Measurements from ENCODE around the gene NT5DC4.

Gene NT5DC4

DNA sequence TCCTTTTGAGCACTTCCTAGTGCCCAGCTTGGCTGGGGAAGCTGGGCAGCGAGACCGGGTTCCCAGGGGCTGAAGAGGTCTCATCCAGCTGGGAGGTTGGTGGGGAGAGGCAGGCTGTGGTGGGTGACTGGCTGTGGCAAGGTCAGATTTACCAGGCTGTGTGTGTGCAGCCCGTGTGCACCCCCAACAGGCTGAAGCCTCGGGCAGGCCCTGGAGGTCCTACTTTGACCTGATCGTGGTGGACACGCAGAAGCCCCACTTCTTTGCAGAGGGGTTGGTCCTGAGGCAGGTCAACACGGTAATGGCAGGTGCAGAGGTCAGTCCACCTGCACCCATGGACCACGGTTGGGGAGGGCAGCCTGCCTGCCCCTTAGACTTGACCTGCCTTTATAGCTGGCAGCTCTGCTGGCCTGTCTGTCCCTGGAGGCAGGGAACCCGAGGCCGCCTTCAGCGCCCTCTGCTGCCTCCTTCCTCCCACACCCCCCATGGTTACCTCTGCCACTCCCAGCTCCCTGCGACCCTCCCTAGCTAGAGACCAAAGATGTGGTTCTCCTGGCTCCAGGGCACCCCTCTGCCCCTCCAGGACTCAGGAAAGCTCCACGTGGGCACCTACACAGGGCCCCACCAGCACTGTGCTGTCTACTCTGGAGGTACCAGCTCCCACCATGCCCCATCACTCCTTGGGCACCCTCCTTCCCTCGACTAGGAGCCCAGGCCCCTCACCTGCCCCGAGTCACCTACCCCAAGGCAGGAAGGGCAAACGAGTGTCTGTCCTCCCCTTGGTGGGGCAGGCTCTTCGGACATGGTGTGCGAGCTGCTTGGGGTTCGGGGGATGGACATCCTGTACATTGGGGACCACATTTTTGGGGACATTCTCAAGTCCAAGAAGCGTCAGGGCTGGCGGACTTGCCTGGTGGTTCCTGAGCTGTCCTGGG lies 4.0 kb downstream of the NT5DC4 start:
- H3K27me3 Mint-ChIP-seq: peaks cover 12% of the 10 kb centered on the region
- DNase-seq (no peak), ATAC-seq (peak; percentile 21)

GRCh38 chr2:112725545-112726457 lies 5.0 kb downstream of the NT5DC4 start:
- Mint-ChIP-seq H3K36me3 (ENCODE audit: low read depth) (no peaks in the 10 kb centered on the region), H3K27me3 (peaks cover 10% of the 10 kb centered on the region), H3K4me3 (no peak overlapping the region), H3K9me3 (no peaks in the 10 kb centered on the region), H3K27ac (no peak overlapping the region), H3K4me1 (peaks cover 6% of the 10 kb centered on the region)
- DNase-seq (no peak), ATAC-seq (no peak)

More for the DNA sequence above, 4.0 kb downstream of the NT5DC4 start:
- Mint-ChIP-seq H3K4me3 (no peak overlapping the region), H3K27ac (no peak overlapping the region), H3K4me1 (peaks cover 6% of the 10 kb centered on the region), H3K9me3 (no peaks in the 10 kb centered on the region), H3K36me3 (ENCODE audit: low read depth) (no peaks in the 10 kb centered on the region)

GRCh38 chr2:112726487-112727190 lies 5.8 kb downstream of the NT5DC4 start:
- Mint-ChIP-seq H3K27ac (no peak overlapping the region), H3K27me3 (peaks cover 10% of the 10 kb centered on the region), H3K4me3 (no peak overlapping the region), H3K9me3 (no peaks in the 10 kb centered on the region), H3K4me1 (peaks cover 6% of the 10 kb centered on the region), H3K36me3 (ENCODE audit: low read depth) (no peaks in the 10 kb centered on the region)
- peak; percentile 88 for DNase-seq
- ATAC-seq: peak; percentile 93

DNA sequence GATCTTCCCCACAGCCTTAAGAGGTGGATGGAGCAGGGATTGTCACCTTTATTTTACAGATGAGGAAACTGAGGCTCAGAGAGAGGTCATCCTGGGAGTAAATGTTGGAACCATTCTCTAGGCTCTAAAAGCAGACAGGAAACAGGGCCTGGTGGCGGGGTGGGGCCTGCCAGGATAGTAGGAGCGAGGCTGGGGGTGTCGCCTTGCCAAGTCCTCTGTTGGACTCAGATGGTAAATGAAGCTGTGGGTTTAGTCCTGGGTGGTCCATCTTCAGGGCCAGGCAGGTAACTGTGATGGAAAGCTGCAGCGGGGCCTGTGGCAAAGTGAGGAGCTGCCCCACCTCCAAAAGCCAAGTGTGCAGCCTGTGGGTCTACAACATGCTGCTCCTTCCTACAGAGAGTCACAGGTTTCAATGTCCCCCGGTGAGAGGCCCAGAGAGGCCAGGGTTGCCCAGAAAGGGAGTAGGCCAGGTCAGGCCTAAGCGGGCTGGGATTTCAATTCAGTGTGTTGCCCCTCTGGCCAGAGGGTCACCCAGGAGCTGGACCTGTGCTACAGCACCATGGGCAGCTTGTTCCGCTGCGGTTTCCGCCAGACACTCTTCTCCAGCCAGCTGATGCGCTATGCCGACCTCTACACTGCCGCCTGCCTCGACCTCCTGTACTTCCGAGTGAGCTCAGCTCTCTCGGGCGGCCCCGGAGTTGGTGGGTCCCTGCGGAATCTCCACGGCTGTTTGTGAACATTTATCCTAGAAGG lies 6.6 kb downstream of the NT5DC4 start:
- Mint-ChIP-seq H3K4me1 (peaks cover 6% of the 10 kb centered on the region), H3K27me3 (peaks cover 10% of the 10 kb centered on the region), H3K36me3 (ENCODE audit: low read depth) (no peaks in the 10 kb centered on the region), H3K4me3 (no peak overlapping the region), H3K27ac (no peak overlapping the region), H3K9me3 (no peaks in the 10 kb centered on the region)
- no peak for DNase-seq
- no peak for ATAC-seq

GRCh38 chr2:112728029-112728362 lies 7.2 kb downstream of the NT5DC4 start:
- no peaks in the 10 kb centered on the region for H3K36me3 Mint-ChIP-seq (ENCODE audit: low read depth)
- H3K9me3 Mint-ChIP-seq: no peaks in the 10 kb centered on the region
- ATAC-seq: no peak
- no peak overlapping the region for H3K4me3 Mint-ChIP-seq
- no peak for DNase-seq
- peaks cover 6% of the 10 kb centered on the region for H3K4me1 Mint-ChIP-seq
- no peak overlapping the region for H3K27ac Mint-ChIP-seq
- H3K27me3 Mint-ChIP-seq: peaks cover 10% of the 10 kb centered on the region

DNA sequence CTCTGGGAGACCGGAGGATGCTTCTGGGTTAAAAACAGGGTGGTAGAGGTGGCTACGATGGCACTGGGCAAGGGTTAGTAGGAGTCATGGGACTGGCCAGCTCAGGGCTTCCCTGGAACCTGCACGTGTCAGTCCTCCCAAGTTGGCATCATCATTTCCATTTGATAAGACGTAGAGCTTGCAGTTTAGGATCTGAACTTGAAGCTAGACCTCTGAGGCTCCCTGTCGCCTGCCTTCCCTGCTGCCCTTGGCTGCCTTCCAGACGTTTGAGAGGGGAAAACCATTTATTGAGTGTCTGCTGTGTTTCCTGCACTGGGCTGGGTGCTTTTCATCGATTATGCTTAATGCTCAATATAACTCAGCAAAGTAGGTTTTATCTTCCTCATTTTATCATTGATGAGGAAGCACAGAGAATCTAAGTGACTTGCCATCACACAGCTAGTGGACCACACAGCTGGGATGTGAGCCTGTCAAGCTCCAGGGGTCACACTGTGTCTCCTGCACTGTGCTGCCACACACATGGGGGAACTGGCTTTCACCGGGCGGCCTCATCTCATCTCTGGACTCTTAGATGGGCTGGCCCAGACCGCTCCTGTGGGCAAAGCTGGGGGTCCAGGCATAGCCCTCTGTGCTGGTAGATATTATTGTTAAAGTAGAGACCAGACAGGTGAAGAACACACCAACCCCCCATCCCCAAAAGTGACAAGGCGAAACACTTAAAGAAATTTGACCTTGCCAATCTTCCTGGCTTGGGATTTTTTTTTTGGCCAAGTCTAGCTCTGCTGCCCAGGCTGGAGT lies 7.8 kb downstream of the NT5DC4 start:
- Mint-ChIP-seq H3K4me1 (peaks cover 6% of the 10 kb centered on the region), H3K4me3 (no peak overlapping the region), H3K9me3 (no peaks in the 10 kb centered on the region), H3K36me3 (ENCODE audit: low read depth) (no peaks in the 10 kb centered on the region), H3K27me3 (peaks cover 10% of the 10 kb centered on the region), H3K27ac (no peak overlapping the region)
- ATAC-seq: no peak
- DNase-seq: no peak

GRCh38 chr2:112730216-112730615 lies 9.4 kb downstream of the NT5DC4 start:
- Mint-ChIP-seq H3K27ac (no peak overlapping the region), H3K4me3 (no peak overlapping the region), H3K27me3 (peaks cover 10% of the 10 kb centered on the region), H3K36me3 (ENCODE audit: low read depth) (no peaks in the 10 kb centered on the region), H3K4me1 (peaks cover 6% of the 10 kb centered on the region), H3K9me3 (no peaks in the 10 kb centered on the region)
- DNase-seq: no peak
- ATAC-seq: no peak

DNA sequence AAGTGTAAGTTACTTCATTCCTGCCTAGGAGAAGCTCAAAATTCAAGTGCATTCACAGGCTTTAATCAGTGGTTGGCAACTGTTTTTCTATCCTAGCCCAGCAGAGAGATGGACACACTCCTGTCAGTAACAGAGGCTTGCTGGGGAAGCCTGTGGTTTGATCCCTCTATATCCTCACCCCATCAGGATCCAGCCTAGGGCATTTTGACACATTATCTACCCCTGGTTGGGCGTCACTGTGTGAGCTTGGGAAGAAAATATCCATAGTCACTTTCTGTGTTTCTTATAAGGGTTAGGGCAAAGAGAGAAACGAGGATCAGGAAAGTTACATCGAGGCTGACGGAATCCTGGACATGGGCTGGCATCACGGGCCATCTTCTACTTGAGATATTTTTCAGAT lies 10.0 kb downstream of the NT5DC4 start:
- ATAC-seq: no peak
- Mint-ChIP-seq H3K27me3 (peaks cover 10% of the 10 kb centered on the region), H3K36me3 (ENCODE audit: low read depth) (no peaks in the 10 kb centered on the region), H3K9me3 (no peaks in the 10 kb centered on the region), H3K27ac (no peak overlapping the region), H3K4me1 (peaks cover 6% of the 10 kb centered on the region), H3K4me3 (no peak overlapping the region)
- DNase-seq: no peak

GRCh38 chr2:112731479-112731878 lies 10.7 kb downstream of the NT5DC4 start:
- H3K9me3 Mint-ChIP-seq: no peaks in the 10 kb centered on the region
- no peak overlapping the region for H3K4me3 Mint-ChIP-seq
- no peak for ATAC-seq
- H3K27me3 Mint-ChIP-seq: peaks cover 10% of the 10 kb centered on the region
- H3K36me3 Mint-ChIP-seq (ENCODE audit: low read depth): peaks cover 1% of the 10 kb centered on the region
- no peak for DNase-seq
- H3K4me1 Mint-ChIP-seq: peaks cover 3% of the 10 kb centered on the region
- H3K27ac Mint-ChIP-seq: no peak overlapping the region

- ATAC-seq (no peak), DNase-seq (no peak)
- Mint-ChIP-seq H3K36me3 (ENCODE audit: low read depth) (peaks cover 10% of the 10 kb centered on the region), H3K27ac (no peak overlapping the region), H3K27me3 (peaks cover under 1% of the 10 kb centered on the region), H3K4me3 (no peak overlapping the region), H3K9me3 (no peaks in the 10 kb centered on the region), H3K4me1 (peaks cover 10% of the 10 kb centered on the region)
Measured at GRCh38 chr2:112733456-112733855, 12.6 kb downstream of the NT5DC4 start.

GRCh38 chr2:112733871-112734270 lies 13.1 kb downstream of the NT5DC4 start:
- H3K4me3 Mint-ChIP-seq: no peak overlapping the region
- H3K27ac Mint-ChIP-seq: no peak overlapping the region
- H3K4me1 Mint-ChIP-seq: peaks cover 10% of the 10 kb centered on the region
- ATAC-seq: no peak
- DNase-seq: no peak
- no peaks in the 10 kb centered on the region for H3K9me3 Mint-ChIP-seq
- H3K27me3 Mint-ChIP-seq: no peaks in the 10 kb centered on the region
- H3K36me3 Mint-ChIP-seq (ENCODE audit: low read depth): peaks cover 13% of the 10 kb centered on the region

DNA sequence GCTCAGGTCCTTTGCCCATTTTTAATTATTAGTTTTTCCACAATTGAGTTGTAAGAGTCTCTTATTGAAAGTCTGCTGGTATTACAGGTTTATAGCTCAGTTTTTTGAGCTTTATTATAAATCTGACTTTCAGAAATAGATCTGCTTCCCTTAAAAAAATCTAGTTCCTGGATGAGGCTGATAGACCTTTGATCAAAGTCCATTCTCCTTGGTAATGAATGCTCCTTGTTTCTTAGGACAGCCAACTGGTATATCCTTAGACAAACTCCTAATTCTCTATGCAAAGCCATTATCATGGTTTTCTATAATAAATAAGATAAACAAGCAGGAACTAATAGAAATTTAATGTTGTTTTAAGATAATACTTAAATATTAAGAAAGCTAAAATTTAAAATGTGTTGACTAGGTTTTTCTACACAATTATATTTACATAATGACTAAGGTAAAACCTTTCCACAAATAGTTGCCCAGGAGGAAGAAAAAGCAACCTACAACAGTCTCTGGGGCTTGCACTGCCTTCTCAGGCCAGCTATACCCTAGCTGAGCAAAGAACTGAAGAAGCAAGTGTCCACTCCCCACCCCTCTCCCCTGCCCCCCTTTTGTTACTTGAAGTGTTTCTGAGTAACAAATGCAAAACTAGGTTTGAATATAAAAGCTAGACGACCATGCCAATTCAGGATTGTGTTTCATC lies 16.9 kb downstream of the NT5DC4 start:
- H3K27me3 Mint-ChIP-seq: no peaks in the 10 kb centered on the region
- H3K4me3 Mint-ChIP-seq: no peak overlapping the region
- no peak for ATAC-seq
- no peaks in the 10 kb centered on the region for H3K9me3 Mint-ChIP-seq
- DNase-seq: no peak
- no peak overlapping the region for H3K27ac Mint-ChIP-seq
- H3K36me3 Mint-ChIP-seq (ENCODE audit: low read depth): peaks cover 41% of the 10 kb centered on the region
- peaks cover 10% of the 10 kb centered on the region for H3K4me1 Mint-ChIP-seq

- DNase-seq (no peak), ATAC-seq (no peak)
- H3K4me1 Mint-ChIP-seq: peaks cover 10% of the 10 kb centered on the region
- H3K9me3 Mint-ChIP-seq: no peaks in the 10 kb centered on the region
- peaks cover 42% of the 10 kb centered on the region for H3K36me3 Mint-ChIP-seq (ENCODE audit: low read depth)
- no peak overlapping the region for H3K27ac Mint-ChIP-seq
- no peak overlapping the region for H3K4me3 Mint-ChIP-seq
- no peaks in the 10 kb centered on the region for H3K27me3 Mint-ChIP-seq
Measured at GRCh38 chr2:112740527-112740926, 19.7 kb downstream of the NT5DC4 start.
